Right kidney (tissue), 1 donor: Measurements from ENCODE around the gene FGGY.
"Not testable (repeated sequence)": the region's sequence is repeated elsewhere in the genome, so short reads cannot be mapped to it uniquely, and the experiment has no call there.

ENCODE experiments used
- DNase-seq: peaks from one replicate; pipeline ENCODE4 v3.0.0-alpha.2; 2016

Gene FGGY

GRCh38 chr1:59593798-59594790, 297.2 kb downstream of the FGGY start:
- peak; percentile 43 for DNase-seq

- DNase-seq = no peak
These were observed 298.9 kb downstream of the FGGY start for GRCh38 chr1:59595774-59596173.

GRCh38 chr1:59596432-59596831, 299.5 kb downstream of the FGGY start:
- DNase-seq = no peak

GRCh38 chr1:59596956-59597355, 300.1 kb downstream of the FGGY start:
- no peak for DNase-seq

GRCh38 chr1:59597420-59598119, 300.7 kb downstream of the FGGY start:
- no peak for DNase-seq

- DNase-seq = no peak
These were observed 301.2 kb downstream of the FGGY start for GRCh38 chr1:59598120-59598440.

GRCh38 chr1:59601041-59601441, 304.1 kb downstream of the FGGY start:
- no peak for DNase-seq

- DNase-seq = no peak
These were observed 304.9 kb downstream of the FGGY start for GRCh38 chr1:59601811-59602210.

GRCh38 chr1:59604191-59604590, 307.3 kb downstream of the FGGY start:
- no peak for DNase-seq

- no peak for DNase-seq
These were observed 308.3 kb downstream of the FGGY start for GRCh38 chr1:59605184-59605583.

GRCh38 chr1:59605761-59606160, 308.9 kb downstream of the FGGY start:
- DNase-seq = no peak

GRCh38 chr1:59609245-59609644, 312.4 kb downstream of the FGGY start:
- DNase-seq = no peak

- not testable (repeated sequence) for DNase-seq
These were observed 313.6 kb downstream of the FGGY start for GRCh38 chr1:59610499-59610898.

GRCh38 chr1:59617434-59617833, 320.5 kb downstream of the FGGY start:
- DNase-seq = no peak

- no peak for DNase-seq
These were observed 322.7 kb downstream of the FGGY start for GRCh38 chr1:59619557-59619956.

- no peak for DNase-seq
These were observed 328.5 kb downstream of the FGGY start for GRCh38 chr1:59625384-59625783.

GRCh38 chr1:59631561-59632255, 334.8 kb downstream of the FGGY start:
- DNase-seq = no peak

- no peak for DNase-seq
These were observed 338.2 kb downstream of the FGGY start for GRCh38 chr1:59635097-59635496.

- peak; percentile 48 for DNase-seq
These were observed 341.4 kb downstream of the FGGY start for GRCh38 chr1:59638231-59638711.

- DNase-seq = peak; percentile 10
These were observed 342.4 kb downstream of the FGGY start for GRCh38 chr1:59639266-59639665.

GRCh38 chr1:59640851-59641250, 344.0 kb downstream of the FGGY start:
- DNase-seq = no peak

GRCh38 chr1:59641836-59642235, 344.9 kb downstream of the FGGY start:
- DNase-seq = no peak

- no peak for DNase-seq
These were observed 346.6 kb downstream of the FGGY start for GRCh38 chr1:59643526-59643925.
